Tibial artery (tissue), 4 donors: ENCODE results near the gene L3MBTL2.
A peak's percentile ranks its signal among the peaks of the same experiment; 100 is the strongest.

Experiments used
- DNase-seq, 2 donors: peaks; one replicate each; pipeline ENCODE4 v3.0.0-alpha.2; 2019
- H3K27ac ChIP-seq, 2 donors: fragments of 200-600 bp; sonication (generic) in 1 of 2; 1 replicate in 1 of 2; 2 replicates in 1 of 2; pipeline ENCODE4 v1.5.1; 2018 to 2019; ENCODE audit warnings: mild to moderate bottlenecking in 1 of 2
- H3K27me3 ChIP-seq, 2 donors: fragments of 200-600 bp; sonication (generic) in 1 of 2; one replicate each; pipeline versions ENCODE4 v1.5.1 to v1.6.0; 2016 to 2019
- H3K36me3 ChIP-seq, 3 donors: fragments of 200-600 bp; sonication (generic) in 2 of 3; one replicate each; pipeline ENCODE4 v1.5.1; 2016 to 2019; ENCODE audit warnings: mild to moderate bottlenecking in 2 of 3
- H3K4me1 ChIP-seq, 4 donors: fragments of 200-600 bp; sonication (generic) in 2 of 4; 1 replicate in 3 of 4; 2 replicates in 1 of 4; pipeline ENCODE4 v1.5.1; 2016 to 2019
- H3K4me3 ChIP-seq, 2 donors: fragments of 200-600 bp; sonication (generic) in 1 of 2; 1 replicate in 1 of 2; 2 replicates in 1 of 2; pipeline ENCODE4 v1.5.1; 2018 to 2019; ENCODE audit warnings: mild to moderate bottlenecking in 2 of 2
- H3K9me3 ChIP-seq, 3 donors: fragments of 200-600 bp; sonication (generic) in 1 of 3; one replicate each; pipeline ENCODE4 v1.5.1; 2016 to 2019
- CTCF ChIP-seq, 2 experiments: fragments of 200-600 bp in 1 of 2; fragments of 450-650 bp in 1 of 2; IDR thresholded peaks; one replicate each; pipeline ENCODE4 v1.5.1; 2017 to 2019; ENCODE audit warnings: antibody characterized with exemption in 2 of 2, mild to moderate bottlenecking in 1 of 2, moderate library complexity in 1 of 2
- intact Hi-C: fragments of 100-400 bp; cut with DNase I; formaldehyde crosslinking; loops from one replicate; pipeline ENCODE4 v1.15.0; 2023; ENCODE audit warnings: low total_unique reads

The L3MBTL2 gene

GRCh38 chr22:41215409-41215808 is 10.3 kb downstream of the L3MBTL2 start:
- Histone ChIP-seq H3K27me3 (no peaks in the 10 kb centered on the region), H3K4me3 (no peak overlapping the region), H3K27ac (no peak overlapping the region), H3K4me1 (no peaks in the 10 kb centered on the region), H3K36me3 (peaks cover 43 to 90% (median 53%) of the 10 kb centered on the region in 3 donors), H3K9me3 (no peaks in the 10 kb centered on the region)
- no peak for DNase-seq
- intact Hi-C loops, result no loop called here
- TF ChIP-seq CTCF (IDR thresholded peaks at IDR 0.05), result no peak

- no peaks in the 10 kb centered on the region for H3K4me1 ChIP-seq
- H3K36me3 ChIP-seq, result peaks cover 43 to 90% (median 53%) of the 10 kb centered on the region in 3 donors
- DNase-seq, result no peak
- H3K27me3 ChIP-seq, result no peaks in the 10 kb centered on the region
- no peak for TF ChIP-seq CTCF (IDR thresholded peaks at IDR 0.05)
- H3K27ac ChIP-seq, result no peak overlapping the region
- no peaks in the 10 kb centered on the region for H3K9me3 ChIP-seq
- no peak overlapping the region for H3K4me3 ChIP-seq
- intact Hi-C loops, result no loop called here
Observed at GRCh38 chr22:41215926-41216325, 10.8 kb downstream of the L3MBTL2 start.

GRCh38 chr22:41216984-41217383 is 11.9 kb downstream of the L3MBTL2 start:
- Histone ChIP-seq H3K9me3 (no peaks in the 10 kb centered on the region), H3K4me3 (no peak overlapping the region), H3K36me3 (peaks cover 53 to 96% (median 58%) of the 10 kb centered on the region in 3 donors), H3K4me1 (no peaks in the 10 kb centered on the region), H3K27ac (no peak overlapping the region), H3K27me3 (no peaks in the 10 kb centered on the region)
- no peak for TF ChIP-seq CTCF (IDR thresholded peaks at IDR 0.05)
- DNase-seq, result no peak
- intact Hi-C loops, result no loop called here

- Histone ChIP-seq H3K27ac (no peak overlapping the region), H3K9me3 (no peaks in the 10 kb centered on the region), H3K4me3 (no peak overlapping the region), H3K27me3 (no peaks in the 10 kb centered on the region), H3K4me1 (no peaks in the 10 kb centered on the region), H3K36me3 (peaks cover 56 to 96% (median 59%) of the 10 kb centered on the region in 3 donors)
- no peak for TF ChIP-seq CTCF (IDR thresholded peaks at IDR 0.05)
- peak in 1 of 2 donors; percentile 64 for DNase-seq
- intact Hi-C loops, result no loop called here
Observed at GRCh38 chr22:41217553-41218157, 12.5 kb downstream of the L3MBTL2 start.

GRCh38 chr22:41222846-41223507 is 17.9 kb downstream of the L3MBTL2 start:
- no peak for DNase-seq
- Histone ChIP-seq H3K36me3 (peaks cover 85 to 100% (median 88%) of the 10 kb centered on the region in 3 donors), H3K27me3 (no peaks in the 10 kb centered on the region), H3K4me3 (no peak overlapping the region), H3K27ac (no peak overlapping the region), H3K4me1 (no peaks in the 10 kb centered on the region), H3K9me3 (no peaks in the 10 kb centered on the region)
- intact Hi-C loops, result no loop called here
- no peak for TF ChIP-seq CTCF (IDR thresholded peaks at IDR 0.05)
